Endothelial cell of umbilical vein (primary cell): ENCODE data around the gene PHC3. TPM values are rescaled to one million over a fixed set of nuclear protein-coding genes. Genes with fewer than 3 reads are reported as not detected.

Experiments
- BruUV-seq: library from RNA; stranded (reverse); fragments of 400-500 nt; replicated peaks from 2 replicates; lab custom pipeline; 2021; lab: Mats Ljungman, UMichigan
- CTCF ChIA-PET: fragments of 300-600, 350-600 bp; sonication (Branson Sonifier 250); formaldehyde crosslinking; loops from one replicate; lab custom pipeline; 2021; ENCODE audit warnings: antibody characterized with exemption, inconsistent platforms; lab: Charles Lee
- POLR2A ChIA-PET: fragments of 300-600, 350-600 bp; sonication (Branson Sonifier 250); formaldehyde crosslinking; loops from one replicate; lab custom pipeline; 2021; ENCODE audit warnings: antibody characterized with exemption, inconsistent platforms; lab: Charles Lee
- DNase-seq: peaks from one replicate; pipeline ENCODE4 v3.0.0-alpha.2; 2011; ENCODE audit warnings: low read depth, low spot score
- FAIRE-seq: peaks from 2 replicates; lab custom pipeline; 2011; peaks lifted over from hg19 to GRCh38; lab: Jason Lieb, UNC
- H2AFZ ChIP-seq: 2 replicates; pipeline ENCODE4 v1.6.0; 2012; ENCODE audit warnings: low read depth, low read length, control low read depth, inconsistent platforms
- H3K27ac ChIP-seq: 2 replicates; pipeline ENCODE4 v1.5.1; 2011; ENCODE audit warnings: low read depth, mild to moderate bottlenecking, control low read depth, low read length, moderate library complexity; ENCODE audit not compliant: insufficient read depth
- H3K27me3 ChIP-seq, 2 experiments: 2 replicates each; pipeline versions ENCODE4 v1.6.0 to v1.6.1; 2011; ENCODE audit warnings: low read length in 2 of 2, mixed read lengths in 1 of 2; ENCODE audit not compliant: control insufficient read depth in 2 of 2, insufficient read depth in 2 of 2
- H3K36me3 ChIP-seq, 2 experiments: 2 replicates in 1 of 2; 3 replicates in 1 of 2; pipeline ENCODE4 v1.5.1; 2011; ENCODE audit warnings: low read length in 2 of 2, mild to moderate bottlenecking in 1 of 2, moderate library complexity in 1 of 2; ENCODE audit not compliant: control insufficient read depth in 2 of 2, insufficient read depth in 2 of 2; ENCODE audit errors: extremely low read depth in 1 of 2
- H3K4me1 ChIP-seq: 3 replicates; pipeline ENCODE4 v1.5.1; 2011; ENCODE audit warnings: mild to moderate bottlenecking, low read length; ENCODE audit not compliant: control insufficient read depth, insufficient read depth; ENCODE audit errors: extremely low read depth
- H3K4me2 ChIP-seq: 2 replicates; pipeline ENCODE4 v1.6.1; 2011; ENCODE audit warnings: low read length, control low read depth, mixed read lengths; ENCODE audit not compliant: insufficient read depth
- H3K4me3 ChIP-seq, 3 experiments: fragments of 200-600 bp in 1 of 3; sonication (generic), shearing (Covaris generic) in 1 of 3; replicated peaks in 1 of 3; 2 replicates each; pipeline ENCODE4 v1.5.1; 2011 to 2016; ENCODE audit warnings: control low read depth in 3 of 3, low read length in 3 of 3, mild to moderate bottlenecking in 2 of 3, inconsistent platforms in 1 of 3, low read depth in 1 of 3, moderate library complexity in 1 of 3; ENCODE audit not compliant: insufficient read depth in 1 of 3
- H3K79me2 ChIP-seq: 2 replicates; pipeline ENCODE4 v1.6.0; 2012; ENCODE audit warnings: low read length, inconsistent platforms; ENCODE audit not compliant: control insufficient read depth, insufficient read depth
- H3K9ac ChIP-seq: replicated peaks from 2 replicates; pipeline ENCODE3; 2011; ENCODE audit warnings: low read length, control low read depth; ENCODE audit not compliant: insufficient read depth; ENCODE audit errors: extremely low read depth
- H3K9me1 ChIP-seq: replicated peaks from 3 replicates; pipeline ENCODE4 v1.6.0; 2011; ENCODE audit warnings: mild to moderate bottlenecking, low read length; ENCODE audit not compliant: control insufficient read depth, insufficient read depth; ENCODE audit errors: extremely low read depth
- H3K9me3 ChIP-seq: replicated peaks from 2 replicates; pipeline ENCODE4 v1.5.1; 2012; ENCODE audit warnings: low read length, inconsistent platforms; ENCODE audit not compliant: control insufficient read depth, insufficient read depth
- H4K20me1 ChIP-seq: replicated peaks from 2 replicates; pipeline ENCODE3; 2011; ENCODE audit warnings: mild to moderate bottlenecking, low read length; ENCODE audit not compliant: control insufficient read depth, insufficient read depth; ENCODE audit errors: extremely low read depth
- EZH2 ChIP-seq: IDR thresholded peaks from 2 replicates; pipeline ENCODE4 v1.6.1; 2012; ENCODE audit warnings: borderline replicate concordance, low read depth, mild to moderate bottlenecking, moderate library complexity, low read length, inconsistent platforms; ENCODE audit not compliant: severe bottlenecking
- FOS ChIP-seq: IDR thresholded peaks from 2 replicates; pipeline ENCODE4 v1.6.1; 2011; ENCODE audit warnings: mild to moderate bottlenecking, low read length, moderate library complexity, borderline replicate concordance; ENCODE audit not compliant: insufficient read depth
- GATA2 ChIP-seq: IDR thresholded peaks from 2 replicates; pipeline ENCODE4 v1.7.0; 2011; ENCODE audit warnings: low read depth, mild to moderate bottlenecking, moderate library complexity, mixed read lengths, low read length; ENCODE audit not compliant: insufficient read length, insufficient read depth
- JUN ChIP-seq: IDR thresholded peaks from 2 replicates; pipeline ENCODE4 v1.6.1; 2011; ENCODE audit warnings: borderline replicate concordance, low read depth; ENCODE audit not compliant: insufficient read length, insufficient read depth
- MYC ChIP-seq: IDR thresholded peaks from one replicate; pipeline ENCODE4 v1.6.1; 2011; ENCODE audit warnings: mild to moderate bottlenecking, low read depth, low read length
- POLR2A ChIP-seq: IDR thresholded peaks from 2 replicates; pipeline ENCODE4 v1.6.1; 2012; ENCODE audit warnings: low read depth, mild to moderate bottlenecking, control low read depth, low read length
- POLR2AphosphoS5 ChIP-seq: IDR thresholded peaks from 2 replicates; pipeline ENCODE4 v1.6.1; 2012; ENCODE audit warnings: low read depth, mild to moderate bottlenecking, control low read depth, low read length, moderate library complexity; ENCODE audit not compliant: insufficient read depth
- dilution Hi-C: fragments of 300-500 bp; cut with MboI; formaldehyde crosslinking; loops from one replicate; pipeline ENCODE4 v1.15.0; 2019; ENCODE audit warnings: low sequenced_read_pairs; ENCODE audit not compliant: extremely low pct_ligation_motif_present
- intact Hi-C: fragments of 100-400 bp; cut with micrococcal nuclease; formaldehyde crosslinking; loops from one replicate; pipeline ENCODE4 v1.10.0; 2022
- polyA plus RNA-seq, 4 experiments: library from polyadenylated mRNA; depleted of rRNA in 3 of 4; stranded (reverse) in 3 of 4; unstranded in 1 of 4; fragments of >200 nt; gene quantifications; 2 replicates each; pipeline versions ENCODE4 v1.2.1 to v1.2.3, GENCODE V29; 2011 to 2012; ENCODE audit warnings: missing spikeins in 1 of 4
- total RNA-seq: library from RNA; stranded (reverse); gene quantifications from 2 replicates; pipeline ENCODE4 v1.2.3, GENCODE V29; 2021
- TF ChIP-seq, protein P1 (sequence below): IDR thresholded peaks from 2 replicates; pipeline ENCODE4 v1.6.1; 2011; ENCODE audit not compliant: insufficient read depth, insufficient read length
- TF ChIP-seq, protein P2 (sequence below), 2 donors: IDR thresholded peaks; 1 replicate in 1 of 2; 2 replicates in 1 of 2; pipeline ENCODE4 v1.5.1; 2011; ENCODE audit warnings: low read length in 2 of 2, mild to moderate bottlenecking in 2 of 2, moderate library complexity in 2 of 2, control low read depth in 1 of 2, inconsistent platforms in 1 of 2, low read depth in 1 of 2; ENCODE audit not compliant: insufficient read depth in 1 of 2; ENCODE audit errors: extremely low read depth in 1 of 2

Gene PHC3
- total and polyA plus RNA-seq, 2 donors (not counting 3 experiments of a cell fraction or from before 2014, with no cell fraction given), result 35.7 to 45.8 TPM

DNA sequence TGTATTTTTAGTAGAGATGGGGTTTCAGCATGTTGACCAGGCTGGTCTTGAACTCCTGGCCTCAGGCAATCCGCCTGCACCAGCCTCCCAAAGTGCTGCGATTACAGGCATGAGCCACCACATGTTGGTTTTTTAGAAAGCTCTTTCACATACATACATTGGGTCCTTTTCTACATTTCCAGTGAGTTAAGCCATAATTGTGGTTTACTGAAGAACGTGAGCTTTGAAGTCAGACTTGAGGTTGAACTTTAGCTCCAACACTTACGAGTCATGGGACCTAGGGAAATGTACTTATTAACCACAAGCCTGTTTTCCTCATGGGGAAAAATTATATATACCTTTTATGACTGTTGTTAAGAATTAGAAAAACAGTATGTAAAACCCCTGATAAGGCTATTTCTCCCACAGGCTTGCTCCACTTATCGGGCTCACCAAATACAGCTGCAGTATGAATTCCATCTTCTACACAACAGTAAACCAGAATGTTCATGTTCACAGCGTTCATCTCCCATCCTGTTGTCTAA, 104.8 kb downstream of the PHC3 start:
- intact Hi-C loops, result no loop called here
- Histone ChIP-seq H2AFZ (no peak overlapping the region), H3K79me2 (no peaks in the 10 kb centered on the region), H3K9me1 (no peaks in the 10 kb centered on the region), H3K27ac (no peak overlapping the region), H3K4me3 (no peak overlapping the region), H3K4me2 (no peak overlapping the region), H3K9ac (no peak overlapping the region), H3K27me3 (no peaks in the 10 kb centered on the region), H3K36me3 (no peaks in the 10 kb centered on the region), H3K9me3 (no peaks in the 10 kb centered on the region), H3K4me1 (no peaks in the 10 kb centered on the region), H4K20me1 (no peaks in the 10 kb centered on the region)
- no peak for TF ChIP-seq FOS
- TF ChIP-seq JUN, result no peak
- no peak for TF ChIP-seq EZH2
- no peak for TF ChIP-seq GATA2
- no peak for FAIRE-seq
- dilution Hi-C loops, result no loop called here
- no TSS peak for BruUV-seq
- CTCF ChIA-PET, result no interaction called here
- POLR2A ChIA-PET, result no interaction called here
- DNase-seq, result no peak

DNA sequence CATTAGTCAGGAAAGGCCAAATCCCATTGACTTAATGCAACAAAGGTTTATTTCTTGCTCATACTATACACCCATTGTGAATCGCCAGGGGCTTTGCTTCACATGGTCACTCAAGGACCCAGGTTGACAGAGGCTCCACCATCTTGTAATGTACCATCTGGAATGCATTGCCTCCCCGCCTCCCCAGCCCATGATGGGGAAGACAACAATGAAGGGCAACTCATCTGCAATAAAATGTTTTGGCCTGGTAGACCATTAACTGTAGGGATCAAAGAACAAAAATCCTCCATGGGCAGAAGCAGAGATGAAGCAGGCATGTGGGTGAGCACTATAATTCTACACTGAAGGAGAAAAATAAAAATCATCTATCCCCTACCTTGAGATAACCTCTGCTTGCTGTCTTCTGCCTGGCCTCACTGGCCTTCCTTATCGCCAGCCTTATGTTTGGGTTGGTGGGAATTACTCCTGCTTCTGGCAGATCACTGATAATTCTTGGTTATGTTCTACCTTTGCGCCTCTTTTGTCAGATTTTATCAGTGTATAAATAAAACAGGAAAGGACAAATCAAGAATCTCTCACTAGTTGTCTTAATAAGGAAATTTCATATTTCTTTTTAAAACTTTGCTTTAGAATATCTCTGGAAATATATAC, 106.0 kb downstream of the PHC3 start:
- Histone ChIP-seq H2AFZ (no peak overlapping the region), H4K20me1 (no peaks in the 10 kb centered on the region), H3K27me3 (no peaks in the 10 kb centered on the region), H3K9me1 (no peaks in the 10 kb centered on the region), H3K4me3 (no peak overlapping the region), H3K36me3 (no peaks in the 10 kb centered on the region), H3K9me3 (no peaks in the 10 kb centered on the region), H3K27ac (no peak overlapping the region), H3K79me2 (no peaks in the 10 kb centered on the region), H3K4me2 (no peak overlapping the region), H3K4me1 (no peaks in the 10 kb centered on the region), H3K9ac (no peak overlapping the region)
- ChIA-PET CTCF (no interaction called here), POLR2A (no interaction called here)
- DNase-seq (no peak), FAIRE-seq (no peak)
- TF ChIP-seq JUN (no peak), POLR2AphosphoS5 (no peak), EZH2 (no peak), GATA2 (no peak), MYC (no peak), POLR2A (no peak), FOS (no peak)
- TF ChIP-seq, protein P1, sequence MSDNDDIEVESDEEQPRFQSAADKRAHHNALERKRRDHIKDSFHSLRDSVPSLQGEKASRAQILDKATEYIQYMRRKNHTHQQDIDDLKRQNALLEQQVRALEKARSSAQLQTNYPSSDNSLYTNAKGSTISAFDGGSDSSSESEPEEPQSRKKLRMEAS, result no peak
- TF ChIP-seq, protein P2, sequence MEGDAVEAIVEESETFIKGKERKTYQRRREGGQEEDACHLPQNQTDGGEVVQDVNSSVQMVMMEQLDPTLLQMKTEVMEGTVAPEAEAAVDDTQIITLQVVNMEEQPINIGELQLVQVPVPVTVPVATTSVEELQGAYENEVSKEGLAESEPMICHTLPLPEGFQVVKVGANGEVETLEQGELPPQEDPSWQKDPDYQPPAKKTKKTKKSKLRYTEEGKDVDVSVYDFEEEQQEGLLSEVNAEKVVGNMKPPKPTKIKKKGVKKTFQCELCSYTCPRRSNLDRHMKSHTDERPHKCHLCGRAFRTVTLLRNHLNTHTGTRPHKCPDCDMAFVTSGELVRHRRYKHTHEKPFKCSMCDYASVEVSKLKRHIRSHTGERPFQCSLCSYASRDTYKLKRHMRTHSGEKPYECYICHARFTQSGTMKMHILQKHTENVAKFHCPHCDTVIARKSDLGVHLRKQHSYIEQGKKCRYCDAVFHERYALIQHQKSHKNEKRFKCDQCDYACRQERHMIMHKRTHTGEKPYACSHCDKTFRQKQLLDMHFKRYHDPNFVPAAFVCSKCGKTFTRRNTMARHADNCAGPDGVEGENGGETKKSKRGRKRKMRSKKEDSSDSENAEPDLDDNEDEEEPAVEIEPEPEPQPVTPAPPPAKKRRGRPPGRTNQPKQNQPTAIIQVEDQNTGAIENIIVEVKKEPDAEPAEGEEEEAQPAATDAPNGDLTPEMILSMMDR (IDR thresholded peaks at IDR 0.05; ENCODE audit: extremely low read depth in 1 of 2, insufficient read depth in 1 of 2, low read depth in 1 of 2, low read length in 2 of 2), result no peak
- dilution Hi-C loops, result no loop called here
- intact Hi-C loops, result no loop called here
- BruUV-seq, result no TSS peak
